Uterus (tissue), 4 donors: Measurements from ENCODE around the gene AGMO. TPM values are rescaled to one million over a fixed set of nuclear protein-coding genes. Genes with fewer than 3 reads are reported as not detected.

Experiments
- DNase-seq, 2 donors: peaks; one replicate each; pipeline ENCODE4 v3.0.0-alpha.2; 2019 to 2020
- H3K27ac ChIP-seq, 2 donors: fragments of 200-600 bp; sonication (generic); 1 replicate in 1 of 2; 2 replicates in 1 of 2; pipeline ENCODE4 v1.5.1; 2016 to 2018
- H3K27me3 ChIP-seq, 2 donors: fragments of 200-600 bp; sonication (generic); one replicate each; pipeline ENCODE4 v1.5.1; 2018 to 2019; ENCODE audit warnings: control low read depth in 1 of 2
- H3K36me3 ChIP-seq, 2 donors: fragments of 200-600 bp; sonication (generic); one replicate each; pipeline ENCODE4 v1.5.1; 2019; ENCODE audit warnings: control low read depth in 1 of 2
- H3K4me1 ChIP-seq, 2 donors: fragments of 200-600 bp; sonication (generic); one replicate each; pipeline ENCODE4 v1.5.1; 2018 to 2019; ENCODE audit warnings: control low read depth in 1 of 2
- H3K4me3 ChIP-seq, 2 donors: fragments of 200-600 bp; sonication (generic); 1 replicate in 1 of 2; 2 replicates in 1 of 2; pipeline ENCODE4 v1.5.1; 2018 to 2019; ENCODE audit warnings: mild to moderate bottlenecking in 1 of 2
- H3K9me3 ChIP-seq, 2 donors: fragments of 200-600 bp; sonication (generic); one replicate each; pipeline ENCODE4 v1.5.1; 2019; ENCODE audit warnings: control low read depth in 1 of 2
- CTCF ChIP-seq, 4 experiments: fragments of 200-600 bp in 2 of 4; fragments of 450-650 bp in 2 of 4; sonication (generic) in 2 of 4; IDR thresholded peaks; one replicate each; pipeline ENCODE4 v1.5.1; 2016 to 2019; ENCODE audit warnings: antibody characterized with exemption in 4 of 4, mild to moderate bottlenecking in 2 of 4, moderate library complexity in 1 of 4
- POLR2A ChIP-seq, 2 donors: fragments of 450-650 bp; IDR thresholded peaks; one replicate each; pipeline ENCODE4 v1.6.1; 2016; ENCODE audit warnings: antibody characterized with exemption in 2 of 2, mild to moderate bottlenecking in 1 of 2, moderate library complexity in 1 of 2
- intact Hi-C: fragments of 100-400 bp; cut with DNase I; formaldehyde crosslinking; loops from one replicate; pipeline ENCODE4 v1.15.1; 2023; ENCODE audit warnings: low total_unique reads
- total RNA-seq, 4 donors: library from RNA; depleted of rRNA in 3 of 4; stranded (reverse); fragments of >200 nt in 3 of 4; gene quantifications; one replicate each; pipeline versions ENCODE4 v1.1.0 to v1.2.4, GENCODE V29; 2014 to 2023
- donor health status: DM: yes; HTN: yes; CAD: no.

The AGMO gene
- total RNA-seq, 4 donors from 2014 or later: 0.24 to 1.5 TPM; not detected in 2

GRCh38 chr7:15397159-15397550 lies 164.7 kb downstream of the AGMO start:
- intact Hi-C loops: no loop called here
- Histone ChIP-seq H3K36me3 (no peaks in the 10 kb centered on the region), H3K27me3 (no peaks in the 10 kb centered on the region), H3K27ac (no peak overlapping the region), H3K9me3 (no peaks in the 10 kb centered on the region), H3K4me3 (no peak overlapping the region), H3K4me1 (no peaks in the 10 kb centered on the region)
- no peak for DNase-seq
- no peak for TF ChIP-seq POLR2A (IDR thresholded peaks at IDR 0.05)
- TF ChIP-seq CTCF (IDR thresholded peaks at IDR 0.05): no peak

- no peaks in the 10 kb centered on the region for H3K27me3 ChIP-seq
- TF ChIP-seq CTCF (IDR thresholded peaks at IDR 0.05) (no peak), POLR2A (IDR thresholded peaks at IDR 0.05) (no peak)
- no peak overlapping the region for H3K4me3 ChIP-seq
- no peak overlapping the region for H3K27ac ChIP-seq
- intact Hi-C loops: no loop called here
- no peak for DNase-seq
- H3K9me3 ChIP-seq: no peaks in the 10 kb centered on the region
- no peaks in the 10 kb centered on the region for H3K36me3 ChIP-seq
- no peaks in the 10 kb centered on the region for H3K4me1 ChIP-seq
Observed at GRCh38 chr7:15396210-15397158, 165.3 kb downstream of the AGMO start.

GRCh38 chr7:15389073-15389472 lies 172.7 kb downstream of the AGMO start:
- no peaks in the 10 kb centered on the region for H3K27me3 ChIP-seq
- no peak for TF ChIP-seq POLR2A (IDR thresholded peaks at IDR 0.05)
- TF ChIP-seq CTCF (IDR thresholded peaks at IDR 0.05): no peak
- H3K36me3 ChIP-seq: no peaks in the 10 kb centered on the region
- H3K4me3 ChIP-seq: no peak overlapping the region
- no peaks in the 10 kb centered on the region for H3K4me1 ChIP-seq
- intact Hi-C loops: no loop called here
- no peak overlapping the region for H3K27ac ChIP-seq
- DNase-seq: no peak
- H3K9me3 ChIP-seq: no peaks in the 10 kb centered on the region

GRCh38 chr7:15378494-15379145 lies 183.2 kb downstream of the AGMO start:
- Histone ChIP-seq H3K27ac (no peak overlapping the region), H3K9me3 (no peaks in the 10 kb centered on the region), H3K4me3 (no peak overlapping the region), H3K27me3 (no peaks in the 10 kb centered on the region), H3K36me3 (no peaks in the 10 kb centered on the region), H3K4me1 (no peaks in the 10 kb centered on the region)
- no peak for DNase-seq
- intact Hi-C loops: no loop called here
- no peak for TF ChIP-seq CTCF (IDR thresholded peaks at IDR 0.05)
- TF ChIP-seq POLR2A (IDR thresholded peaks at IDR 0.05): no peak

GRCh38 chr7:15376600-15376999 lies 185.2 kb downstream of the AGMO start:
- H3K4me1 ChIP-seq: no peaks in the 10 kb centered on the region
- intact Hi-C loops: no loop called here
- DNase-seq: no peak
- no peak overlapping the region for H3K27ac ChIP-seq
- no peaks in the 10 kb centered on the region for H3K27me3 ChIP-seq
- no peak for TF ChIP-seq POLR2A (IDR thresholded peaks at IDR 0.05)
- no peak for TF ChIP-seq CTCF (IDR thresholded peaks at IDR 0.05)
- H3K9me3 ChIP-seq: no peaks in the 10 kb centered on the region
- no peaks in the 10 kb centered on the region for H3K36me3 ChIP-seq
- no peak overlapping the region for H3K4me3 ChIP-seq
